Esophagus muscularis mucosa (tissue), 4 donors: ENCODE measurements around the gene TPH1. TPM values are rescaled to one million over a fixed set of nuclear protein-coding genes. Genes with fewer than 3 reads are reported as not detected.

ENCODE experiments used
- DNase-seq: peaks from one replicate; pipeline ENCODE4 v3.0.0-alpha.2; 2017; ENCODE audit errors: extremely low spot score
- H3K27ac ChIP-seq, 4 donors: fragments of 200-600 bp; sonication (generic); replicated peaks in 1 of 4; 1 replicate in 3 of 4; 2 replicates in 1 of 4; pipeline ENCODE4 v1.5.1; 2016 to 2019; ENCODE audit warnings: mild to moderate bottlenecking in 1 of 4
- H3K27me3 ChIP-seq, 4 donors: fragments of 200-600 bp; sonication (generic); one replicate each; pipeline versions ENCODE4 v1.5.1 to v1.6.0; 2016 to 2019
- H3K36me3 ChIP-seq, 4 donors: fragments of 200-600 bp; sonication (generic); one replicate each; pipeline ENCODE4 v1.5.1; 2016 to 2019
- H3K4me1 ChIP-seq, 4 donors: fragments of 200-600 bp; sonication (generic); one replicate each; pipeline ENCODE4 v1.5.1; 2016 to 2019
- H3K4me3 ChIP-seq, 4 donors: fragments of 200-600 bp; sonication (generic); 1 replicate in 2 of 4; 2 replicates in 2 of 4; pipeline ENCODE4 v1.5.1; 2016 to 2019; ENCODE audit warnings: mild to moderate bottlenecking in 4 of 4, moderate library complexity in 1 of 4
- H3K9me3 ChIP-seq, 4 donors: fragments of 200-600 bp; sonication (generic); 1 replicate in 3 of 4; 2 replicates in 1 of 4; pipeline ENCODE4 v1.5.1; 2016 to 2019
- EP300 ChIP-seq: sonication (generic); formaldehyde crosslinking; IDR thresholded peaks from one replicate; pipeline ENCODE4 v1.6.1; 2017; ENCODE audit warnings: antibody characterized with exemption
- POLR2A ChIP-seq: fragments of 450-650 bp; IDR thresholded peaks from one replicate; pipeline ENCODE4 v1.6.1; 2017; ENCODE audit warnings: antibody characterized with exemption, moderate library complexity, mild to moderate bottlenecking, low read depth
- POLR2AphosphoS5 ChIP-seq, 2 donors: sonication (generic); formaldehyde crosslinking; IDR thresholded peaks; one replicate each; pipeline ENCODE4 v1.6.1; 2017; ENCODE audit warnings: antibody characterized with exemption in 2 of 2
- WGBS: methylation state at CpG from one replicate; pipeline ENCODE4 v1.1.5; 2018; 5-methylcytosine and 5-hydroxymethylcytosine counted together
- intact Hi-C: fragments of 100-400 bp; cut with DNase I; formaldehyde crosslinking; loops from one replicate; pipeline ENCODE4 v1.15.1; 2023
- total RNA-seq, 4 donors: library from RNA; depleted of rRNA; stranded (reverse); fragments of >200 nt; gene quantifications; one replicate each; pipeline versions ENCODE4 v1.1.0 to v1.2.1, GENCODE V29; 2016
- TF ChIP-seq, protein P1 (sequence below), 3 experiments: fragments of 200-600 bp in 2 of 3; fragments of 450-650 bp in 1 of 3; sonication (generic) in 2 of 3; IDR thresholded peaks; one replicate each; pipeline ENCODE4 v1.5.1; 2017 to 2019; ENCODE audit warnings: antibody characterized with exemption in 3 of 3, mild to moderate bottlenecking in 2 of 3, moderate library complexity in 1 of 3

The TPH1 gene
- total RNA-seq, 4 donors from 2014 or later, result 0.06 to 0.42 (median 0.17) TPM; not detected in 1

DNA sequence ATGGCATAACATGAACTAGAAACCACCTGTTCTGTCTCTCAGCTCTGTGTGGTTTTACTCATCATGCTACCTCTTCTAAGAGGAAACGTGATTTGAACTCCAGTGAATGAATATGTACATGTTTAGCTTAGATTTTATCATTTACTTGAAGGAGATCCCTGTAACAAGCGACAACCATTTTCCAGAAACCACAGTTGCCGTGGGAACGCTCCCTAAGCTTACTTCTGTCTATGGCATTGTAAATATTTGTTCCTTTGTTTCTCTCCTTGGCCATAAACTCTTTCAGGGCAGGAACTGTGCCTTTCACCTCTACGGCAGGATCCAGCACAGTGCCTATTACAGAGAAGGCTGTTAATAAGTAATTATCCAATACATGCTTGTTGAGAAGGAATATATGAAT, 17.1 kb upstream of the TPH1 start:
- Histone ChIP-seq H3K36me3 (peaks cover 0 to 5% (median 0%) of the 10 kb centered on the region in 4 donors), H3K27me3 (no peaks in the 10 kb centered on the region), H3K9me3 (no peaks in the 10 kb centered on the region), H3K4me3 (no peak overlapping the region), H3K27ac (no peak overlapping the region), H3K4me1 (no peaks in the 10 kb centered on the region)
- intact Hi-C loops, result no loop called here
- TF ChIP-seq POLR2AphosphoS5 (IDR thresholded peaks at IDR 0.05) (no peak), EP300 (no peak), POLR2A (no peak)
- TF ChIP-seq, protein P1, sequence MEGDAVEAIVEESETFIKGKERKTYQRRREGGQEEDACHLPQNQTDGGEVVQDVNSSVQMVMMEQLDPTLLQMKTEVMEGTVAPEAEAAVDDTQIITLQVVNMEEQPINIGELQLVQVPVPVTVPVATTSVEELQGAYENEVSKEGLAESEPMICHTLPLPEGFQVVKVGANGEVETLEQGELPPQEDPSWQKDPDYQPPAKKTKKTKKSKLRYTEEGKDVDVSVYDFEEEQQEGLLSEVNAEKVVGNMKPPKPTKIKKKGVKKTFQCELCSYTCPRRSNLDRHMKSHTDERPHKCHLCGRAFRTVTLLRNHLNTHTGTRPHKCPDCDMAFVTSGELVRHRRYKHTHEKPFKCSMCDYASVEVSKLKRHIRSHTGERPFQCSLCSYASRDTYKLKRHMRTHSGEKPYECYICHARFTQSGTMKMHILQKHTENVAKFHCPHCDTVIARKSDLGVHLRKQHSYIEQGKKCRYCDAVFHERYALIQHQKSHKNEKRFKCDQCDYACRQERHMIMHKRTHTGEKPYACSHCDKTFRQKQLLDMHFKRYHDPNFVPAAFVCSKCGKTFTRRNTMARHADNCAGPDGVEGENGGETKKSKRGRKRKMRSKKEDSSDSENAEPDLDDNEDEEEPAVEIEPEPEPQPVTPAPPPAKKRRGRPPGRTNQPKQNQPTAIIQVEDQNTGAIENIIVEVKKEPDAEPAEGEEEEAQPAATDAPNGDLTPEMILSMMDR (IDR thresholded peaks at IDR 0.05), result no peak
- DNase-seq, result no peak
- WGBS, result 83% methylated on average over 5 of the region's 5 CpGs

DNA sequence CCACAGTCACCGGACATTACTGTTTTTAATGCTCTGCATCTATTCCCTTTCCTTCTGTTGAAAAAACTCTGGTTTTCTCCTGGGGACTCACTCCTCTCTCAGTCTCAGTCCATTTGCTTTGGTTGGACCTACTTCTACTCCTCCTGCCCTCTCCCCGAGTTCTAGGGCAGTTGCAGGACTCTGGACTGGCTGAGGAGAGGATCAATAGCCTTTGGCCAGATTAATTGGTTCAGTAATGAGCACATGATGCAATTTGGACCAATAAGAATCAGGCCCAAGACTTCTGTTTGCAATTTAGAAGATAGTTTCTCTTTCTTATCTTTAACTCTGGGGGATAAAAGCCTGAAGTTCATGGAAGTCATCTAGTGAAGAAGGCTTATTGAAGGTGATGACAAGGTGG, 15.3 kb upstream of the TPH1 start:
- Histone ChIP-seq H3K9me3 (no peaks in the 10 kb centered on the region), H3K4me1 (no peaks in the 10 kb centered on the region), H3K36me3 (peaks cover 0 to 5% (median 0%) of the 10 kb centered on the region in 4 donors), H3K27me3 (no peaks in the 10 kb centered on the region), H3K4me3 (no peak overlapping the region), H3K27ac (no peak overlapping the region)
- no peak for TF ChIP-seq POLR2A
- TF ChIP-seq, protein P1 (IDR thresholded peaks at IDR 0.05), result no peak
- TF ChIP-seq POLR2AphosphoS5 (IDR thresholded peaks at IDR 0.05), result no peak
- TF ChIP-seq EP300, result no peak
- 72% methylated on average over 2 of the region's 2 CpGs for WGBS
- DNase-seq, result no peak
- intact Hi-C loops, result no loop called here

DNA sequence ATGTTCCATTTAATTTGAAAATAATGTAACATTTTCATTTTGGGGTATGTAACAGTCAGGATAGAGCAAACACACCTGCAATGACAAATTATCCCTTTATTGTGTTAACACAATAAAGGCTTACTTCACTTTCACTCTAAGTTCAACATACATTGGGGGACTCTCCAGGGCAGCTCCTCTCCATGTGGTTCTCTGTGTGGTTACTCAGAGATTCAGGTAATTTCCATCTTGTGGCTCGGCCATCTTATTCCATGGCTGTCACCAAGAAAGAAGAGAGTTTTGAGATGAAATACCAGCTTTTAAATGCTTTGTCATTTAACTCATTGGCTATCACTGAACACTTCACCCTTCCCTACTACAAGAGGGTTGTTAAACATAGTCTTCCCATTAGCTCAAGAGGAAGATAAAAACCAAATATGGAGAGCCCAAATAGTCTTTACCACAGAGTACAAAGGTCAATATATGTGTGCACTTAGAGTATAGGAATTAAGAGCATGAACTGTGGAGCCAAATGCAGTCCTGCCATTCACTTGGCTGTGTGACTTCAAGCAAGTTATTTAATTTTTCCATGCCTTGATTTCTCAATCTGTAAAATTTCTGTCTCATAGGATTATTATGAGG, 10.6 kb upstream of the TPH1 start:
- no peak for DNase-seq
- intact Hi-C loops, result no loop called here
- TF ChIP-seq, protein P1 (IDR thresholded peaks at IDR 0.05), result no peak
- no peak for TF ChIP-seq EP300
- no peak for TF ChIP-seq POLR2AphosphoS5 (IDR thresholded peaks at IDR 0.05)
- no peak for TF ChIP-seq POLR2A
- Histone ChIP-seq H3K27ac (no peak overlapping the region), H3K36me3 (no peaks in the 10 kb centered on the region), H3K4me1 (no peaks in the 10 kb centered on the region), H3K9me3 (no peaks in the 10 kb centered on the region), H3K4me3 (no peak overlapping the region), H3K27me3 (no peaks in the 10 kb centered on the region)
- 85% methylated on average over 1 of the region's 1 CpG for WGBS

DNA sequence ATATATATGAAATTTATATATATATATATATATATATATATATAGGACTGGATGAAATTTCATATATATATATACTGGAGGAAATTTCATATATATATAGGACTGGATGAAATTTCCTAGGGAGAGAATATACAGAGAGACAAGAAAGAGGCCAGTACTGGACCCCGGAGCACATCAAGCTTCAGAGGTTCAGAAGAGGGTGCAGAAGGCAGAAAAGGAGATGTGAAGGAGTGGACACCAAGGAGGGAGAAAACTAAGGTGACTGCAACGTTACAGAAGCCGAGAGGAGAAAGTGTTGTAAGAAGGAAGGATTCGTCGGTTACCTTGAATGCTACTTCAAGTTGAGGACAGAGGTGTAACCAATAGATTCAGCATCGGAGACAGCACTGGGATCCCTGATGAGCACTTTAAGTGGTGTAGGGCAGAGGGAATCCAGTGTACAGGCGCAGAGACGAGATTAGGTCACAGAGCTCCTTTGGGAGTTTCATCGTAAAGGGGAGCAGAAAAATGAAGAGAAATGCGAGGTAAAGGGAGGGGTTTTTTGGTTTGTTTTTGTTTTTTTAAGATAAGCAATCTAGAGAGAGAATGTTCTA, 8.5 kb upstream of the TPH1 start:
- H3K27ac ChIP-seq, result no peak overlapping the region
- H3K36me3 ChIP-seq, result no peaks in the 10 kb centered on the region
- intact Hi-C loops, result no loop called here
- no peak overlapping the region for H3K4me3 ChIP-seq
- no peak for TF ChIP-seq POLR2A
- no peak for TF ChIP-seq EP300
- TF ChIP-seq, protein P1 (IDR thresholded peaks at IDR 0.05), result no peak
- no peak for TF ChIP-seq POLR2AphosphoS5 (IDR thresholded peaks at IDR 0.05)
- WGBS, result 82% methylated on average over 10 of the region's 10 CpGs
- DNase-seq, result no peak
- H3K9me3 ChIP-seq, result no peaks in the 10 kb centered on the region
- H3K27me3 ChIP-seq, result no peaks in the 10 kb centered on the region
- H3K4me1 ChIP-seq, result no peaks in the 10 kb centered on the region
